Measurements from ENCODE around the gene FCSK. TPM values are rescaled to one million over a fixed set of nuclear protein-coding genes. Genes with fewer than 3 reads are reported as not detected.
A peak's percentile ranks its signal among the peaks of the same experiment; 100 is the strongest.

The FCSK gene
- total and polyA plus RNA-seq, 2 of the 13 experiments (the other 11 are each of a cell fraction or from before 2014, with no cell fraction given), result 9.1 to 19.2 TPM

DNA sequence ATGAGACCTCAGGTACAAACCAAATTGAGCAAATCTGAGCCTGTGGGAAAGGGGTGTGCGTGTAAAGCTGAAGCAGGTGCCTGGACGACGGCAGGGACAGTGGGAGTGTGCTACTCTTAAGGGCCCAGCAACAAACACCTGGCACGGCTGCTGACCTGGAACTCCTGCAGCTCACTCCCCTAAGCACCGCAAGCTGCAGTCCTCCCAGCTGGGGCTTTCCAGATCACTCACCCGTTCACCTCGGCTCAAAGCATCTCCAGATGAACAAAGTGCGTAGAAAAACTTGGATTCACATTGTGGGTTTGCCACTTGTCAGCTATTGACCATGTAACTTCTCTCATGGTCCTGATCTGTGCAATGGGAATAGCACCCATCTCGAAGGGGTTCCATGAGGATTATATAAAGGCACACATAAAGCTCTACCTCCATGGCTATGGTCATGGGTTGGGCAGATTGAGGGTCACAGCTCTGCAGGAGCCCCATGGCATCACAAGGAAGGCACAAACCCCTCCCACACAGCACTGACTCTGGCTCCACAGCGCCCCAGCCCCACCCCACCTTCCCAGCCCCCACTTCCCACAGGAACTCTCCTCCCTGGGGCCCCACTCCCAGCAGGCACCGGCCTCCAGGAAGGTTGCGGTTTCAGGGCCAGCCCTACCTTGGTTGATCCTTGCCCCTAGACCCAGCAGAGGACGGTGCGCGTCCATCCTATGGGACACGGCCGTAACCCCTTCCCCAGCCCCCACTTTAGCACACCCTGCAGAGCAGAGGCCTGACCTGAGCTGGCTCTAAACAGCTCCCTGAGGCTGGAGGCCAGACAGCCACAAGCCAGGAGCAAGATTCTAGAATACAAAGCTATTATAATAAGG, 37.4 kb upstream of the FCSK start (continued):
- TF ChIP-seq, protein P1, sequence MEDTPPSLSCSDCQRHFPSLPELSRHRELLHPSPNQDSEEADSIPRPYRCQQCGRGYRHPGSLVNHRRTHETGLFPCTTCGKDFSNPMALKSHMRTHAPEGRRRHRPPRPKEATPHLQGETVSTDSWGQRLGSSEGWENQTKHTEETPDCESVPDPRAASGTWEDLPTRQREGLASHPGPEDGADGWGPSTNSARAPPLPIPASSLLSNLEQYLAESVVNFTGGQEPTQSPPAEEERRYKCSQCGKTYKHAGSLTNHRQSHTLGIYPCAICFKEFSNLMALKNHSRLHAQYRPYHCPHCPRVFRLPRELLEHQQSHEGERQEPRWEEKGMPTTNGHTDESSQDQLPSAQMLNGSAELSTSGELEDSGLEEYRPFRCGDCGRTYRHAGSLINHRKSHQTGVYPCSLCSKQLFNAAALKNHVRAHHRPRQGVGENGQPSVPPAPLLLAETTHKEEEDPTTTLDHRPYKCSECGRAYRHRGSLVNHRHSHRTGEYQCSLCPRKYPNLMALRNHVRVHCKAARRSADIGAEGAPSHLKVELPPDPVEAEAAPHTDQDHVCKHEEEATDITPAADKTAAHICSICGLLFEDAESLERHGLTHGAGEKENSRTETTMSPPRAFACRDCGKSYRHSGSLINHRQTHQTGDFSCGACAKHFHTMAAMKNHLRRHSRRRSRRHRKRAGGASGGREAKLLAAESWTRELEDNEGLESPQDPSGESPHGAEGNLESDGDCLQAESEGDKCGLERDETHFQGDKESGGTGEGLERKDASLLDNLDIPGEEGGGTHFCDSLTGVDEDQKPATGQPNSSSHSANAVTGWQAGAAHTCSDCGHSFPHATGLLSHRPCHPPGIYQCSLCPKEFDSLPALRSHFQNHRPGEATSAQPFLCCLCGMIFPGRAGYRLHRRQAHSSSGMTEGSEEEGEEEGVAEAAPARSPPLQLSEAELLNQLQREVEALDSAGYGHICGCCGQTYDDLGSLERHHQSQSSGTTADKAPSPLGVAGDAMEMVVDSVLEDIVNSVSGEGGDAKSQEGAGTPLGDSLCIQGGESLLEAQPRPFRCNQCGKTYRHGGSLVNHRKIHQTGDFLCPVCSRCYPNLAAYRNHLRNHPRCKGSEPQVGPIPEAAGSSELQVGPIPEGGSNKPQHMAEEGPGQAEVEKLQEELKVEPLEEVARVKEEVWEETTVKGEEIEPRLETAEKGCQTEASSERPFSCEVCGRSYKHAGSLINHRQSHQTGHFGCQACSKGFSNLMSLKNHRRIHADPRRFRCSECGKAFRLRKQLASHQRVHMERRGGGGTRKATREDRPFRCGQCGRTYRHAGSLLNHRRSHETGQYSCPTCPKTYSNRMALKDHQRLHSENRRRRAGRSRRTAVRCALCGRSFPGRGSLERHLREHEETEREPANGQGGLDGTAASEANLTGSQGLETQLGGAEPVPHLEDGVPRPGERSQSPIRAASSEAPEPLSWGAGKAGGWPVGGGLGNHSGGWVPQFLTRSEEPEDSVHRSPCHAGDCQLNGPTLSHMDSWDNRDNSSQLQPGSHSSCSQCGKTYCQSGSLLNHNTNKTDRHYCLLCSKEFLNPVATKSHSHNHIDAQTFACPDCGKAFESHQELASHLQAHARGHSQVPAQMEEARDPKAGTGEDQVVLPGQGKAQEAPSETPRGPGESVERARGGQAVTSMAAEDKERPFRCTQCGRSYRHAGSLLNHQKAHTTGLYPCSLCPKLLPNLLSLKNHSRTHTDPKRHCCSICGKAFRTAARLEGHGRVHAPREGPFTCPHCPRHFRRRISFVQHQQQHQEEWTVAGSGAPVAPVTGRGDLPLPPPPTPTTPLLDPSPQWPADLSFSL (CRISPR knock-in tag; IDR thresholded peaks at IDR 0.05), result no peak
- TF ChIP-seq ZBTB7B (CRISPR knock-in tag; IDR thresholded peaks at IDR 0.05) (0 out of 2 replicates have a peak, but pooled peaks have one; percentile 32), ZNF234 (CRISPR knock-in tag; conservative IDR thresholded peaks at IDR 0.05) (no peak), ZBTB8A (CRISPR knock-in tag; IDR thresholded peaks at IDR 0.05; ENCODE audit: borderline replicate concordance, low read depth) (no peak), ZNF781 (CRISPR knock-in tag; IDR thresholded peaks at IDR 0.05; ENCODE audit: borderline replicate concordance, not compliant biosample characterization) (no peak), ZNF333 (CRISPR knock-in tag; IDR thresholded peaks at IDR 0.05; ENCODE audit: borderline replicate concordance) (no peak), FOXA1 (IDR thresholded peaks at IDR 0.05) (no peak), FOXA1 (CRISPR knock-in tag; IDR thresholded peaks at IDR 0.05) (0 out of 2 replicates have a peak, but pooled peaks have one; percentile 19), ETV5 (CRISPR knock-in tag; IDR thresholded peaks at IDR 0.05; ENCODE audit: borderline replicate concordance) (peak; percentile 48; the same call in 1 of the 2 replicates), ZMAT3 (CRISPR knock-in tag; conservative IDR thresholded peaks at IDR 0.05) (no peak), FOSL1 (CRISPR knock-in tag; IDR thresholded peaks at IDR 0.05; ENCODE audit: borderline replicate concordance) (no peak), ZNF549 (CRISPR knock-in tag; IDR thresholded peaks at IDR 0.05) (no peak), ZNF567 (CRISPR knock-in tag; IDR thresholded peaks at IDR 0.05; ENCODE audit: borderline replicate concordance) (no peak), ESRRA (CRISPR knock-in tag; IDR thresholded peaks at IDR 0.05; ENCODE audit: low read depth) (0 out of 2 replicates have a peak, but pooled peaks have one; percentile 31)
- TF ChIP-seq, protein P2, sequence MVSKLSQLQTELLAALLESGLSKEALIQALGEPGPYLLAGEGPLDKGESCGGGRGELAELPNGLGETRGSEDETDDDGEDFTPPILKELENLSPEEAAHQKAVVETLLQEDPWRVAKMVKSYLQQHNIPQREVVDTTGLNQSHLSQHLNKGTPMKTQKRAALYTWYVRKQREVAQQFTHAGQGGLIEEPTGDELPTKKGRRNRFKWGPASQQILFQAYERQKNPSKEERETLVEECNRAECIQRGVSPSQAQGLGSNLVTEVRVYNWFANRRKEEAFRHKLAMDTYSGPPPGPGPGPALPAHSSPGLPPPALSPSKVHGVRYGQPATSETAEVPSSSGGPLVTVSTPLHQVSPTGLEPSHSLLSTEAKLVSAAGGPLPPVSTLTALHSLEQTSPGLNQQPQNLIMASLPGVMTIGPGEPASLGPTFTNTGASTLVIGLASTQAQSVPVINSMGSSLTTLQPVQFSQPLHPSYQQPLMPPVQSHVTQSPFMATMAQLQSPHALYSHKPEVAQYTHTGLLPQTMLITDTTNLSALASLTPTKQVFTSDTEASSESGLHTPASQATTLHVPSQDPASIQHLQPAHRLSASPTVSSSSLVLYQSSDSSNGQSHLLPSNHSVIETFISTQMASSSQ (IDR thresholded peaks at IDR 0.05; ENCODE audit: low read depth), result no peak
- TF ChIP-seq, protein P2 (CRISPR knock-in tag; IDR thresholded peaks at IDR 0.05; ENCODE audit: borderline replicate concordance), result no peak

Measured in HepG2 (cell line).